Skeletal muscle tissue (tissue), 4 donors: ENCODE data around the gene C2CD4D. TPM values are rescaled to one million over a fixed set of nuclear protein-coding genes. Genes with fewer than 3 reads are reported as not detected.
"Not testable (repeated sequence)": the region's sequence is repeated elsewhere in the genome, so short reads cannot be mapped to it uniquely, and the experiment has no call there.

Experiments
- H3K27ac ChIP-seq: one replicate; pipeline ENCODE4 v1.7.0; 2013; ENCODE audit warnings: mild to moderate bottlenecking, low read depth, low read length, inconsistent platforms
- H3K27me3 ChIP-seq, 3 donors: one replicate each; pipeline ENCODE4 v1.7.0; 2013; ENCODE audit warnings: low read length in 3 of 3; ENCODE audit not compliant: control insufficient read depth in 3 of 3, insufficient read depth in 3 of 3
- H3K36me3 ChIP-seq, 3 donors: one replicate each; pipeline ENCODE4 v1.7.0; 2013; ENCODE audit warnings: low read length in 3 of 3; ENCODE audit not compliant: control insufficient read depth in 3 of 3, insufficient read depth in 3 of 3
- H3K4me1 ChIP-seq, 3 donors: one replicate each; pipeline ENCODE4 v1.7.0; 2013; ENCODE audit warnings: low read length in 3 of 3, mild to moderate bottlenecking in 3 of 3; ENCODE audit not compliant: control insufficient read depth in 3 of 3, insufficient read depth in 3 of 3
- H3K4me3 ChIP-seq, 3 donors: one replicate each; pipeline ENCODE4 v1.7.0; 2013; ENCODE audit warnings: low read length in 3 of 3
- H3K9ac ChIP-seq, 3 donors: one replicate each; pipeline ENCODE4 v1.7.0; 2013; ENCODE audit warnings: low read length in 3 of 3, mild to moderate bottlenecking in 3 of 3, moderate library complexity in 2 of 3, low read depth in 1 of 3
- H3K9me3 ChIP-seq, 3 donors: one replicate each; pipeline ENCODE4 v1.7.0; 2013; ENCODE audit warnings: low read length in 3 of 3; ENCODE audit not compliant: control insufficient read depth in 3 of 3
- total RNA-seq: library from RNA; depleted of rRNA; stranded (reverse); fragments of >200 nt; gene quantifications from one replicate; pipeline ENCODE4 v1.2.3, GENCODE V29; 2014
- donor health status: Osteomylitis.

The C2CD4D gene
- total RNA-seq, 1 donor from 2014 or later = not detected

- no peak overlapping the region for H3K27ac ChIP-seq
- H3K4me3 ChIP-seq = no peak overlapping the region
- H3K27me3 ChIP-seq = no peaks in the 10 kb centered on the region
- no peaks in the 10 kb centered on the region for H3K9me3 ChIP-seq
- H3K36me3 ChIP-seq = peaks cover 7 to 14% (median 11%) of the 10 kb centered on the region in 3 donors
- H3K4me1 ChIP-seq = no peaks in the 10 kb centered on the region
- no peak overlapping the region for H3K9ac ChIP-seq
Observed at GRCh38 chr1:151875419-151876097, 35.9 kb upstream of the C2CD4D start.

- H3K4me3 ChIP-seq, H3K4me1 ChIP-seq, H3K27me3 ChIP-seq, H3K9me3 ChIP-seq, H3K27ac ChIP-seq, H3K9ac ChIP-seq: not testable (repeated sequence)
- peaks cover 7 to 11% (median 9%) of the 10 kb centered on the region in 3 donors for H3K36me3 ChIP-seq
Observed at GRCh38 chr1:151872776-151873175, 33.2 kb upstream of the C2CD4D start.

GRCh38 chr1:151871284-151872030 lies 31.8 kb upstream of the C2CD4D start:
- Histone ChIP-seq H3K27me3 (no peaks in the 10 kb centered on the region), H3K36me3 (peaks cover 6 to 11% (median 7%) of the 10 kb centered on the region in 3 donors), H3K4me1 (no peaks in the 10 kb centered on the region)

DNA sequence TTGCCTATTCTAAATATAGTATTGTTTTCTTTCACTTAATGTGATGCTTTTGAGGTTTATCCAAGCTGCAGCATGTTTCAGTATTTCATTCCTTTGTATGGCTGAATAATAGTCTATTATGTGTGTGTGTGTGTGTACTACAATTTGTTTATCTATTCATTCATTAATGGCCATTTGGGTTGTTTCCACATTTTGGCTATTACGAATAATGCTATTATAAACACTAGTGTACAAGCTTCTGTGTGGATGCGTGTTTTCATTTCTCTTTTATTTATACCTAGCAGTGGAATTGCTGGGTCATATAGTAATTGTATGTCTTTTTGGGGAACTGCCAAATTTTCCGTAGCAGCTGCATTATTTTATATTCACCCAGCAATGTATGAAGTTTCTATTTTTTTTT lies 28.9 kb upstream of the C2CD4D start:
- H3K36me3 ChIP-seq = peaks cover 0 to 2% (median under 1%) of the 10 kb centered on the region in 3 donors
- no peaks in the 10 kb centered on the region for H3K27me3 ChIP-seq
- H3K9me3 ChIP-seq = no peaks in the 10 kb centered on the region
- H3K9ac ChIP-seq = no peak overlapping the region
- H3K4me1 ChIP-seq = no peaks in the 10 kb centered on the region
- H3K4me3 ChIP-seq = no peak overlapping the region
- no peak overlapping the region for H3K27ac ChIP-seq

More at GRCh38 chr1:151871284-151872030, 31.8 kb upstream of the C2CD4D start:
- Histone ChIP-seq H3K9ac (no peak overlapping the region), H3K9me3 (no peaks in the 10 kb centered on the region), H3K27ac (no peak overlapping the region), H3K4me3 (no peak overlapping the region)

- Histone ChIP-seq H3K9ac (no peak overlapping the region), H3K9me3 (no peaks in the 10 kb centered on the region), H3K4me1 (no peaks in the 10 kb centered on the region), H3K27ac (no peak overlapping the region), H3K4me3 (no peak overlapping the region), H3K36me3 (no peaks in the 10 kb centered on the region), H3K27me3 (no peaks in the 10 kb centered on the region)
Observed at GRCh38 chr1:151867765-151868411, 28.3 kb upstream of the C2CD4D start.

DNA sequence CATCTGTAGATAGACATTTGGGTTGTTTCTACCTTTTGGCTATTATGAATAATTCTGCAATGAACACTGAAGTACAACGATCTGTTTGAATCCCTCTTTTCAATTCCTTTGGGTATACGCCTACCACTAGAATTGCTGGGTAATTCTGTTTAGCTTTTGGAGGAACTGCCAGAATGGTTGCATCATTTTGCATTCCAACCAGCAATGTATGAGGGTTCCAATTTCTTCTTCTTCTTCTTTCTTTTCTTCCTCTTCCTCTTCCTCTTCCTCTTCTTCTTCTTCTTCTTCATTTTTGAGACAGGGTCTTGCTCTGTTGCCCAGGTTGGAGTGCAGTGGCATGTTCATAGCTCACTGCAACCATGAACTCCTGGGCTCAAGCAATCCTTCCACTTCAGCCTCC lies 27.7 kb upstream of the C2CD4D start:
- Histone ChIP-seq H3K27ac (no peak overlapping the region), H3K4me3 (no peak overlapping the region), H3K9me3 (no peaks in the 10 kb centered on the region), H3K36me3 (no peaks in the 10 kb centered on the region), H3K4me1 (no peaks in the 10 kb centered on the region), H3K27me3 (no peaks in the 10 kb centered on the region), H3K9ac (no peak overlapping the region)

GRCh38 chr1:151864411-151864810 lies 24.8 kb upstream of the C2CD4D start:
- no peaks in the 10 kb centered on the region for H3K4me1 ChIP-seq
- no peak overlapping the region for H3K9ac ChIP-seq
- H3K27ac ChIP-seq = no peak overlapping the region
- H3K9me3 ChIP-seq = no peaks in the 10 kb centered on the region
- H3K27me3 ChIP-seq = no peaks in the 10 kb centered on the region
- no peaks in the 10 kb centered on the region for H3K36me3 ChIP-seq
- no peak overlapping the region for H3K4me3 ChIP-seq

- H3K4me1 ChIP-seq = no peaks in the 10 kb centered on the region
- no peaks in the 10 kb centered on the region for H3K27me3 ChIP-seq
- H3K27ac ChIP-seq = no peak overlapping the region
- no peak overlapping the region for H3K9ac ChIP-seq
- H3K4me3 ChIP-seq = no peak overlapping the region
- no peaks in the 10 kb centered on the region for H3K36me3 ChIP-seq
- H3K9me3 ChIP-seq = no peaks in the 10 kb centered on the region
Observed at GRCh38 chr1:151862604-151863003, 23.0 kb upstream of the C2CD4D start.

GRCh38 chr1:151860504-151861187 lies 21.0 kb upstream of the C2CD4D start:
- H3K4me3 ChIP-seq = no peak overlapping the region
- H3K27ac ChIP-seq = no peak overlapping the region
- no peaks in the 10 kb centered on the region for H3K36me3 ChIP-seq
- no peaks in the 10 kb centered on the region for H3K27me3 ChIP-seq
- H3K9me3 ChIP-seq = no peaks in the 10 kb centered on the region
- H3K9ac ChIP-seq = no peak overlapping the region
- no peaks in the 10 kb centered on the region for H3K4me1 ChIP-seq
